Measurements from ENCODE around the gene CAVIN3. TPM values are rescaled to one million over a fixed set of nuclear protein-coding genes. Genes with fewer than 3 reads are reported as not detected.

CAVIN3 gene
- total and polyA plus RNA-seq, 2 donors (not counting 3 experiments of a cell fraction or from before 2014, with no cell fraction given), result 153 to 241 TPM

DNA sequence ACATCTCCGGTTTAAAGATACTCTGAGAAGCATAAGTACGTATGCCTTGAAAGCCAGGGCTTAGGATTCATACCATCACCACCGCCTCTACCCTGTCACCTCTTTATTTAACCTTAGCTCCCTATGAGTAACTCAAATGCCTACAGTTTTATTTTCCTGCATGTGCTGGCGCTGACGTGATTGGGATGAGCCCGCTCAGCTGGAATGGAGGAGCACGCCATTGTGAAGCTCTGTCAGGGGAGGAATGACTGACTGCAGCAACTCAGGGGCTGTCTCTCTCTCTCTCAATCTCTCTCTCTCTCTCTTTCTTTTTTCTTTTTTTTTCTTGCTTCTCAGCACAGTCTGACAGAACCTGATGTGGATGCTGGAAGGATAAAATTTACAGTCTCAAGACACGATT, 12.4 kb downstream of the CAVIN3 start:
- Histone ChIP-seq H3K27me3 (ENCODE audit: control insufficient read depth in 2 of 2, insufficient read depth in 2 of 2, low read length in 2 of 2) (peaks cover 13 to 33% of the 10 kb centered on the region in 2 experiments), H3K4me3 (replicated peaks in 1 of 3; ENCODE audit: insufficient read depth in 1 of 3, low read depth in 1 of 3, low read length in 3 of 3) (no peak overlapping the region), H3K9ac (replicated peaks; ENCODE audit: extremely low read depth, insufficient read depth, low read length) (no peak overlapping the region), H3K79me2 (ENCODE audit: control insufficient read depth, insufficient read depth, low read length) (no peaks in the 10 kb centered on the region), H3K4me2 (ENCODE audit: insufficient read depth, low read length) (no peak overlapping the region), H2AFZ (ENCODE audit: low read depth, low read length) (no peak overlapping the region), H4K20me1 (replicated peaks; ENCODE audit: control insufficient read depth, extremely low read depth, insufficient read depth, low read length) (no peaks in the 10 kb centered on the region), H3K36me3 (ENCODE audit: control insufficient read depth in 2 of 2, extremely low read depth in 1 of 2, insufficient read depth in 2 of 2, low read length in 2 of 2) (no peaks in the 10 kb centered on the region), H3K9me1 (replicated peaks; ENCODE audit: control insufficient read depth, extremely low read depth, insufficient read depth, low read length) (no peaks in the 10 kb centered on the region), H3K9me3 (replicated peaks; ENCODE audit: control insufficient read depth, insufficient read depth, low read length) (no peaks in the 10 kb centered on the region), H3K27ac (ENCODE audit: insufficient read depth, low read depth, low read length) (no peak overlapping the region), H3K4me1 (ENCODE audit: control insufficient read depth, extremely low read depth, insufficient read depth, low read length) (no peaks in the 10 kb centered on the region)
- ChIA-PET POLR2A (no interaction called here), CTCF (interaction anchor here (1.6 to 3.9 kb wide), 4 partner anchors 10 to 55 kb away, joined by 5 to 24 read pairs (median 15); no protein-coding TSS in a partner anchor)
- TF ChIP-seq GATA2 (IDR thresholded peaks at IDR 0.05; ENCODE audit: insufficient read depth, insufficient read length, low read depth, low read length), result no peak
- TF ChIP-seq EZH2 (IDR thresholded peaks at IDR 0.05; ENCODE audit: borderline replicate concordance, low read depth, low read length, severe bottlenecking), result no peak
- TF ChIP-seq JUN (IDR thresholded peaks at IDR 0.05; ENCODE audit: borderline replicate concordance, insufficient read depth, insufficient read length, low read depth), result no peak
- TF ChIP-seq MYC (IDR thresholded peaks at IDR 0.05; ENCODE audit: low read depth, low read length), result no peak
- TF ChIP-seq FOS (IDR thresholded peaks at IDR 0.05; ENCODE audit: borderline replicate concordance, insufficient read depth, low read length), result no peak
- TF ChIP-seq, protein P1, sequence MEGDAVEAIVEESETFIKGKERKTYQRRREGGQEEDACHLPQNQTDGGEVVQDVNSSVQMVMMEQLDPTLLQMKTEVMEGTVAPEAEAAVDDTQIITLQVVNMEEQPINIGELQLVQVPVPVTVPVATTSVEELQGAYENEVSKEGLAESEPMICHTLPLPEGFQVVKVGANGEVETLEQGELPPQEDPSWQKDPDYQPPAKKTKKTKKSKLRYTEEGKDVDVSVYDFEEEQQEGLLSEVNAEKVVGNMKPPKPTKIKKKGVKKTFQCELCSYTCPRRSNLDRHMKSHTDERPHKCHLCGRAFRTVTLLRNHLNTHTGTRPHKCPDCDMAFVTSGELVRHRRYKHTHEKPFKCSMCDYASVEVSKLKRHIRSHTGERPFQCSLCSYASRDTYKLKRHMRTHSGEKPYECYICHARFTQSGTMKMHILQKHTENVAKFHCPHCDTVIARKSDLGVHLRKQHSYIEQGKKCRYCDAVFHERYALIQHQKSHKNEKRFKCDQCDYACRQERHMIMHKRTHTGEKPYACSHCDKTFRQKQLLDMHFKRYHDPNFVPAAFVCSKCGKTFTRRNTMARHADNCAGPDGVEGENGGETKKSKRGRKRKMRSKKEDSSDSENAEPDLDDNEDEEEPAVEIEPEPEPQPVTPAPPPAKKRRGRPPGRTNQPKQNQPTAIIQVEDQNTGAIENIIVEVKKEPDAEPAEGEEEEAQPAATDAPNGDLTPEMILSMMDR (IDR thresholded peaks at IDR 0.05; ENCODE audit: extremely low read depth in 1 of 2, insufficient read depth in 1 of 2, low read depth in 1 of 2, low read length in 2 of 2), result no peak
- no peak for TF ChIP-seq POLR2A (IDR thresholded peaks at IDR 0.05; ENCODE audit: low read depth, low read length)
- TF ChIP-seq POLR2AphosphoS5 (IDR thresholded peaks at IDR 0.05; ENCODE audit: insufficient read depth, low read depth, low read length), result no peak
- TF ChIP-seq, protein P2, sequence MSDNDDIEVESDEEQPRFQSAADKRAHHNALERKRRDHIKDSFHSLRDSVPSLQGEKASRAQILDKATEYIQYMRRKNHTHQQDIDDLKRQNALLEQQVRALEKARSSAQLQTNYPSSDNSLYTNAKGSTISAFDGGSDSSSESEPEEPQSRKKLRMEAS (IDR thresholded peaks at IDR 0.05; ENCODE audit: insufficient read depth, insufficient read length), result no peak
- dilution Hi-C loops (cut with MboI; ENCODE audit: extremely low pct_ligation_motif_present, low sequenced_read_pairs), result no loop called here
- no TSS peak for BruUV-seq (replicated peaks)
- FAIRE-seq (no peak), DNase-seq (ENCODE audit: low read depth, low spot score) (no peak)
- intact Hi-C loops (cut with micrococcal nuclease), result no loop called here
